OCI-LY1 (cell line): ENCODE results near the gene ADAR.

ENCODE experiments used
- H2AFZ ChIP-seq: fragments of 200-600 bp; sonication (generic), shearing (Covaris generic); 2 replicates; pipeline ENCODE4 v1.6.0; 2014; ENCODE audit warnings: antibody characterized with exemption, mild to moderate bottlenecking, low read length
- H3F3A ChIP-seq: fragments of 200-600 bp; sonication (generic), shearing (Covaris generic); 2 replicates; pipeline ENCODE4 v1.6.0; 2014; ENCODE audit warnings: mild to moderate bottlenecking, antibody characterized with exemption, low read length, moderate library complexity; ENCODE audit not compliant: insufficient read depth
- H3K27ac ChIP-seq: fragments of 200-600 bp; sonication (generic); 2 replicates; pipeline ENCODE4 v1.5.1; 2014; ENCODE audit warnings: low read length, mixed run types, mild to moderate bottlenecking, low read depth; ENCODE audit not compliant: poor library complexity, severe bottlenecking
- H3K27me3 ChIP-seq: fragments of 200-600 bp; sonication (generic); 2 replicates; pipeline ENCODE4 v1.6.0; 2014; ENCODE audit warnings: antibody characterized with exemption, mild to moderate bottlenecking, low read length, moderate library complexity; ENCODE audit not compliant: insufficient read depth
- H3K36me3 ChIP-seq: fragments of 200-600 bp; sonication (generic); 2 replicates; pipeline ENCODE4 v1.6.1; 2014; ENCODE audit warnings: mild to moderate bottlenecking, antibody characterized with exemption, low read length, moderate library complexity, mixed read lengths; ENCODE audit not compliant: insufficient read depth
- H3K4me1 ChIP-seq: fragments of 200-600 bp; sonication (generic); 2 replicates; pipeline ENCODE4 v1.5.1; 2014; ENCODE audit warnings: mild to moderate bottlenecking, low read length, moderate library complexity; ENCODE audit not compliant: insufficient read depth, severe bottlenecking
- H3K4me2 ChIP-seq: fragments of 200-600 bp; sonication (generic), shearing (Covaris generic); 2 replicates; pipeline ENCODE4 v1.6.1; 2014; ENCODE audit warnings: low read length
- H3K4me3 ChIP-seq: fragments of 200-600 bp; sonication (generic); 2 replicates; pipeline ENCODE4 v1.5.1; 2014; ENCODE audit warnings: low read length, low read depth, mild to moderate bottlenecking, mixed read lengths; ENCODE audit not compliant: poor library complexity, severe bottlenecking
- H3K79me2 ChIP-seq: fragments of 200-600 bp; shearing (Covaris generic); 2 replicates; pipeline ENCODE4 v1.6.1; 2016; ENCODE audit warnings: mixed run types, low read length, mixed read lengths; ENCODE audit not compliant: insufficient read depth
- H3K9ac ChIP-seq: fragments of 200-600 bp; sonication (generic), shearing (Covaris generic); 2 replicates; pipeline ENCODE4 v1.6.1; 2014; ENCODE audit warnings: mild to moderate bottlenecking, low read length, mixed read lengths
- H3K9me2 ChIP-seq: fragments of 200-600 bp; sonication (generic), shearing (Covaris generic); 2 replicates; pipeline ENCODE4 v1.6.1; 2014; ENCODE audit warnings: low read depth, mild to moderate bottlenecking, low read length, mixed read lengths
- H3K9me3 ChIP-seq: fragments of 200-600 bp; shearing (Covaris generic); 2 replicates; pipeline ENCODE4 v1.6.1; 2014; ENCODE audit warnings: low read length, mixed read lengths
- H4K20me1 ChIP-seq: fragments of 200-600 bp; sonication (generic), shearing (Covaris generic); 2 replicates; pipeline ENCODE4 v1.6.0; 2016; ENCODE audit warnings: mild to moderate bottlenecking, low read length; ENCODE audit not compliant: insufficient read depth
- CTCF ChIP-seq: fragments of 200-600 bp; sonication (generic), shearing (Covaris generic); IDR thresholded peaks from 2 replicates; pipeline ENCODE4 v1.5.1; 2017; ENCODE audit warnings: mild to moderate bottlenecking, antibody characterized with exemption, low read length, moderate library complexity, mixed read lengths
- EZH2 ChIP-seq: fragments of 200-600 bp; sonication (generic), shearing (Covaris generic); IDR thresholded peaks from 2 replicates; pipeline ENCODE4 v1.8.0; 2017; ENCODE audit warnings: borderline replicate concordance, mixed run types, mild to moderate bottlenecking, antibody characterized with exemption, low read length, moderate library complexity, mixed read lengths

Gene ADAR

GRCh38 chr1:154552036-154552435, 56.0 kb downstream of the ADAR start:
- Histone ChIP-seq H3K27me3 (no peaks in the 10 kb centered on the region), H3K4me2 (no peak overlapping the region), H3K9ac (no peak overlapping the region), H3K9me2 (no peaks in the 10 kb centered on the region), H3K9me3 (no peaks in the 10 kb centered on the region), H3K79me2 (peaks cover 6% of the 10 kb centered on the region), H3K4me1 (peaks cover 9% of the 10 kb centered on the region), H4K20me1 (no peaks in the 10 kb centered on the region), H3F3A (no peaks in the 10 kb centered on the region), H2AFZ (no peak overlapping the region), H3K4me3 (no peak overlapping the region), H3K27ac (no peak overlapping the region), H3K36me3 (peaks cover 74% of the 10 kb centered on the region)
- no peak for TF ChIP-seq CTCF
- no peak for TF ChIP-seq EZH2

- Histone ChIP-seq H3K4me1 (peaks cover 4% of the 10 kb centered on the region), H3K36me3 (peaks cover 74% of the 10 kb centered on the region), H3K27ac (no peak overlapping the region), H3K9me3 (no peaks in the 10 kb centered on the region), H3K4me2 (no peak overlapping the region), H4K20me1 (no peaks in the 10 kb centered on the region), H3K79me2 (peaks cover under 1% of the 10 kb centered on the region; the same call in 1 of the 2 replicates), H3K27me3 (no peaks in the 10 kb centered on the region), H3K4me3 (no peak overlapping the region), H3F3A (no peaks in the 10 kb centered on the region), H3K9ac (no peak overlapping the region), H3K9me2 (no peaks in the 10 kb centered on the region), H2AFZ (no peak overlapping the region)
- TF ChIP-seq CTCF (no peak), EZH2 (no peak)
These were observed 56.5 kb downstream of the ADAR start for GRCh38 chr1:154551474-154551873.

DNA sequence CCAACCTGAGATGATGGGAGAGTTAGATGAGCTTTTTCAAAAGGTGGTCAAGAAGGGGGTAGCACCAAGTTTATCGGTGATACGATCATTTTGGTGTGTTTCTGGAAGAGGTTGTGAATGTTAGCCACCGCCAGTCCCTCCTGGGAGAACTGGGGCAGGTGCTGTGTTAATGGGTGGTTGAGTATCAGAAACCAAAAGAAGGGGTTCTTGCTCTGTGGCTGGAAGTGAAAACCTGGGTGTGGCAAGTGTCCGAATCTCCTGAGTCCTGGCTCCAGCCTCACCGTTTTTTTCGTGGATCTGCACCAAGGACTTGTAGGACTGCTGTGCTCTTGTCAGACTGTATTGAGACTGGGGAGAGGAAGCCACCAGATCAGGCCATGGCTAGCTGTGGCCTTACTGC, 57.3 kb downstream of the ADAR start:
- H3K9ac ChIP-seq: no peak overlapping the region
- TF ChIP-seq CTCF (no peak), EZH2 (no peak)
- no peak overlapping the region for H3K4me3 ChIP-seq

More for the DNA sequence above, 57.3 kb downstream of the ADAR start:
- Histone ChIP-seq H4K20me1 (no peaks in the 10 kb centered on the region), H3F3A (no peaks in the 10 kb centered on the region), H3K27me3 (no peaks in the 10 kb centered on the region), H3K4me1 (no peaks in the 10 kb centered on the region), H3K9me2 (no peaks in the 10 kb centered on the region), H2AFZ (no peak overlapping the region), H3K36me3 (peaks cover 72% of the 10 kb centered on the region), H3K9me3 (no peaks in the 10 kb centered on the region), H3K79me2 (no peaks in the 10 kb centered on the region), H3K27ac (no peak overlapping the region), H3K4me2 (no peak overlapping the region)
